Left ventricle myocardium inferior (tissue), 1 donor: ENCODE results near the gene HVCN1. TPM values are rescaled to one million over a fixed set of nuclear protein-coding genes. Genes with fewer than 3 reads are reported as not detected.

ENCODE experiments used
- DNase-seq: peaks from one replicate; pipeline ENCODE4 v3.0.0-alpha.2; 2020
- H3K27ac ChIP-seq: fragments of 200-600 bp; replicated peaks from 2 replicates; pipeline ENCODE4 v1.8.0; 2021
- H3K27me3 ChIP-seq: fragments of 200-600 bp; 2 replicates; pipeline ENCODE4 v1.8.0; 2021; ENCODE audit warnings: low read depth
- H3K36me3 ChIP-seq: fragments of 200-600 bp; 2 replicates; pipeline ENCODE4 v1.8.0; 2021
- H3K4me1 ChIP-seq: fragments of 200-600 bp; 2 replicates; pipeline ENCODE4 v1.8.0; 2021
- H3K4me3 ChIP-seq: fragments of 200-600 bp; 2 replicates; pipeline ENCODE4 v1.8.0; 2021; ENCODE audit warnings: mild to moderate bottlenecking, moderate library complexity
- H3K9me3 ChIP-seq: fragments of 200-600 bp; replicated peaks from 2 replicates; pipeline ENCODE4 v1.8.0; 2021
- intact Hi-C: fragments of 100-400 bp; cut with micrococcal nuclease; formaldehyde crosslinking; loops from one replicate; pipeline ENCODE4 v1.11.0; 2022
- total RNA-seq: library from RNA; stranded (reverse); fragmentation: NEBNext Ultra II Directional; extraction: Animal tissue kit (Norgen Biotek cat#: 25700); gene quantifications from one replicate; pipeline ENCODE4 v1.2.1, GENCODE V29; 2021
- TF ChIP-seq, protein P1 (sequence below): fragments of 200-600 bp; IDR thresholded peaks from 2 replicates; pipeline ENCODE4 v1.8.0; 2021; ENCODE audit warnings: antibody characterized with exemption, mild to moderate bottlenecking, borderline replicate concordance
- donor health status: DM: no; HTN: yes; CAD: no; lungs with severe emphysema.

HVCN1 gene
- total RNA-seq, 1 donor from 2014 or later = 11.5 TPM

DNA sequence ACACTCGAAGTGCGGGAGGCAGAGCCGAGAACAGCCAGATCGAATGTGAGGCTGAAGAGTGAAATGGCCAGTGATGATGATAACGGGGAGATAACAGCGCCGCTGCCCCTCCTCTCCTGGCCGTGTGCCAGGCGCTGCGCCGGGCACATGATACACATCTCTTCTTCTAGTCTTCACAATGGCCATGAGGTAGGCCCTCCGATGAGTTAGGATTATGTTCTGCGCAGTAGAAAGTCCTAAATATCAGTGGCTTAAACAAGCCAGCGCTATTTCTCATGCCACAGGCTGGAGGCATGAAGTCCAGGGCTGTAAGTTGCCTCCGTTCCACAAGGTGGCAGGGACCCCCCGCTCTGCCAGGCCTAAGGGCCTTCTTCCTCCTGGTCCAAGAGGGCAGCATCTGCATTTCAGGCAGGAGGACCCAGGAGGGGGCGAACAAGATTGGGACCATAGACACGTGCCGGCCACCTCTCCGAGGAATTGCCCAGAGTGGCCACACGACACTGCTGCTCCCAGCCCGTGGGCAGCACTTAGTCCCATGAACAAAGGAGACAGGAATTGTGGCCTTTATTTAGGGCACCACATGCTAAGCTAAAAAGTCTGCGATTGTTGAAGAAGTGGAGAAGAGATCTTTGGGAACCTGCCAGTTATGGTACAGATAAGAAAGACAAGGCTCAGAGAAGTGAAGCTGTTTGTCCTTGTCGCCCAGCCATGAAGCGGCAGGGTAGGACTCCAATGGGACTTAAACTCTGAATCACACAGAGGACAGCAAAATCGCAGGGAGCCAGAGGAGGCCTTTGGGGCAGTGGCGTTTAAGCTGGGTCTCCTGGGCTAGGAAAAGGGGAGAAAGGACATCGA lies 10.9 kb upstream of the HVCN1 start:
- Histone ChIP-seq H3K9me3 (no peaks in the 10 kb centered on the region), H3K4me3 (peak overlapping the region; percentile 45), H3K27me3 (no peaks in the 10 kb centered on the region), H3K36me3 (no peaks in the 10 kb centered on the region), H3K4me1 (peaks cover 25% of the 10 kb centered on the region), H3K27ac (peak overlapping the region; percentile 73)
- intact Hi-C loops = no loop called here
- DNase-seq = no peak
- TF ChIP-seq, protein P1, sequence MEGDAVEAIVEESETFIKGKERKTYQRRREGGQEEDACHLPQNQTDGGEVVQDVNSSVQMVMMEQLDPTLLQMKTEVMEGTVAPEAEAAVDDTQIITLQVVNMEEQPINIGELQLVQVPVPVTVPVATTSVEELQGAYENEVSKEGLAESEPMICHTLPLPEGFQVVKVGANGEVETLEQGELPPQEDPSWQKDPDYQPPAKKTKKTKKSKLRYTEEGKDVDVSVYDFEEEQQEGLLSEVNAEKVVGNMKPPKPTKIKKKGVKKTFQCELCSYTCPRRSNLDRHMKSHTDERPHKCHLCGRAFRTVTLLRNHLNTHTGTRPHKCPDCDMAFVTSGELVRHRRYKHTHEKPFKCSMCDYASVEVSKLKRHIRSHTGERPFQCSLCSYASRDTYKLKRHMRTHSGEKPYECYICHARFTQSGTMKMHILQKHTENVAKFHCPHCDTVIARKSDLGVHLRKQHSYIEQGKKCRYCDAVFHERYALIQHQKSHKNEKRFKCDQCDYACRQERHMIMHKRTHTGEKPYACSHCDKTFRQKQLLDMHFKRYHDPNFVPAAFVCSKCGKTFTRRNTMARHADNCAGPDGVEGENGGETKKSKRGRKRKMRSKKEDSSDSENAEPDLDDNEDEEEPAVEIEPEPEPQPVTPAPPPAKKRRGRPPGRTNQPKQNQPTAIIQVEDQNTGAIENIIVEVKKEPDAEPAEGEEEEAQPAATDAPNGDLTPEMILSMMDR = peak; percentile 36

DNA sequence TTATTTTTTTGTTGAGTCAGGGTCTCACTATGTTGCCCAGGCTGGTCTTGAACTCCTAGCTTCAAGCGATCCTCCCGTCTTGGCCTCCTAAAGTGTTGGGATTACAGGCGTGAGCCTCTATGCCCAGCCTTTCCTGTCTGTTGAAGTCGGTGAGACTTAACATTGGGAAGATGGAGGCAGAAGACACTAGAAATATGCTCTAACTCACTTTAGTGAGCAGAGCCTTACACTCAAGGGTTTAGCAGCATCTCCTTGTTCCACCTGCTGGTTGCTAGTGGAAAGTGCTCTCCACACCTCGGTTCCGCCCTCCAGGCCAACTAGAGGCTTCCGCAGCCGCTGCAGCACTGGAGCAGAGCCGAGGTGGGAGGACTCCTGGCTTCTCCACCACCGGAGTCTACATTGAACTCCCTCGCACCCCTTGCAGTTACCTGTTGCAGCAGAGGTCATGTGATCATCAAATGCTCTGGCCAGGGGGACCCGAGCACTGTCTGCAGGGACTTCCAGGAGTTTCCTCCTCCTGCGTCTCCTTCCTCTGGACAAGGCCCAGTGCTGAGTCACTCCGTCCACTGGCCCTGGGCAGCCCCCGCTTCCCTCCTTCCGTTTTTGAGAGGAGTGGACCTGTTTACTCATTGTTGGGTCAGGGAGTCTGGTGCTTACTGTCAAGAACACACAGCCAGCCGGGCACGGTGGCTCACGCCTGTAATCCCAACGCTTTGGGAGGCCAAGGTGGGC lies 9.4 kb upstream of the HVCN1 start:
- no peaks in the 10 kb centered on the region for H3K36me3 ChIP-seq
- H3K4me3 ChIP-seq = peak overlapping the region; percentile 45
- peaks cover 31% of the 10 kb centered on the region for H3K4me1 ChIP-seq
- peak; percentile 77 for DNase-seq
- intact Hi-C loops = no loop called here
- H3K27me3 ChIP-seq = no peaks in the 10 kb centered on the region
- TF ChIP-seq, protein P1 = peak; percentile 87
- peak overlapping the region; percentile 73 for H3K27ac ChIP-seq
- no peaks in the 10 kb centered on the region for H3K9me3 ChIP-seq

DNA sequence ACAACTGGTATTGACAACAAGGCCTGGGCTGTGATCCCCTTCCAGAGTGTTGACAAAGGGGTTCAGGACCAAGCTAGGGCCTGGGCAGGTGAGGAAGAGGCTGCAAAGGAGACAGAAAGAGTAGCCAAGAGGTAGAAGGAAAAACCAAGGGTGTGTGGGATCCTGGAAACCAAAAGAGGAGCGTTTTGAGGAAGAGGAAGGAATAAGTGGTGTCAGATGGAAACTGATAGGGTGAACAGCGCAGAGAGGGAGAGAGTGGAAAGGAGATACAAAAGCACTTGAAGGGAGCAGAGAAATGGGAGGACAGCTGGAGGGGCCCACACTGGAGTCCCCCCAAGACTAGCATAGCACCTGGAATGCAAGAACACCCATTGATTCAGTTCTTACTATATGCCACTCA lies 8.3 kb upstream of the HVCN1 start:
- Histone ChIP-seq H3K4me1 (peaks cover 31% of the 10 kb centered on the region), H3K27ac (no peak overlapping the region), H3K36me3 (no peaks in the 10 kb centered on the region), H3K9me3 (no peaks in the 10 kb centered on the region), H3K27me3 (no peaks in the 10 kb centered on the region), H3K4me3 (no peak overlapping the region)
- intact Hi-C loops = no loop called here
- TF ChIP-seq, protein P1 = no peak
- DNase-seq = no peak

DNA sequence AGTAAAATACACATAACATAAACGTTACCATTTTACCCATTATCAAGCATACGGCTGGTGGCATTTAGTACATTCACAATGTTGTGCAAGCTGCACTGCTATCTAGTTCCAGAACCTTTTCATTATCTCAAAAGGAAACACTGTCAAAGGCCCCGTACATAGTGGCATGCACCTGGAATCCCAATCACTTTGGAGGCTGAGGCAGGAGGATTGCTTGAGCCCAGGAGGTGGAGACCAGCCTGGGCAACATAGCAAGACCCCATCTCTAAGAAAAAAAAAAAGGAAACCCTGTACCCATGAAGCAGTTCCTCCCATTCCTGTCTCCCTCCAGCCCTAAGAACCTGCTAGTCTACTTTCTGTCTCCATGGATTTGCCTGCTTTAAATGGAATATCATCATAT lies 7.4 kb upstream of the HVCN1 start:
- no peaks in the 10 kb centered on the region for H3K27me3 ChIP-seq
- intact Hi-C loops = no loop called here
- H3K9me3 ChIP-seq = no peaks in the 10 kb centered on the region
- TF ChIP-seq, protein P1 = no peak
- peaks cover 31% of the 10 kb centered on the region for H3K4me1 ChIP-seq
- H3K4me3 ChIP-seq = no peak overlapping the region
- no peaks in the 10 kb centered on the region for H3K36me3 ChIP-seq
- DNase-seq = no peak
- no peak overlapping the region for H3K27ac ChIP-seq

DNA sequence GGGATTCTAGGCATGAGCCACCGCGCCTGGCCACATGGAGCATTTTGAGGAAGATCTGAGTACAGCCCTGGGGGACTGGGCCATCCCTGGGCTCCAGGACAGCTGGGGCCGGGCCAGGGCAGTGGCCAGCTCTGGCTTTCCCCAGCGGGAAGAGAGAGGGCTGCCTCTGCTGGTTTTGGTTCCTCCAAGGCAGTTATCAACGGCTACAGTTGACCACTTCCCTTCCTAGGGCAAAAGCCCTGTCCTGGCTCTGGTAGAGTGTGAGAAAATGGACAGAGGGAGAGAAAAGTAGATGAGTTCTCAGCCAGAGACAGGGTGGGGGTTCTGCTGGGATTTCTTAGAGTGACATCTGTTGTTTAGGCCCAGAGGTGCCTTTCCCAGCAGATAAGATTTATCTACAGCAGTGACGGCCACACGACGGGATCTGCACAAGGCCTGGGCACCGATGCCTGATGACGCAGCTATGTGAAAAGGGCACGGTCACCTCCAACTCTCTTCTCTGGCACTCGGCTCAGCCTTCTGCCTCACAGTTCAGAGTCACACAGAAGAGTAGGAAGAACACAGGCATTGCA lies 5.5 kb upstream of the HVCN1 start:
- intact Hi-C loops = no loop called here
- peak; percentile 66 for DNase-seq
- peaks cover 34% of the 10 kb centered on the region for H3K4me1 ChIP-seq
- no peaks in the 10 kb centered on the region for H3K9me3 ChIP-seq
- TF ChIP-seq, protein P1 = no peak
- H3K4me3 ChIP-seq = no peak overlapping the region
- H3K27ac ChIP-seq = peak overlapping the region; percentile 82
- H3K36me3 ChIP-seq = no peaks in the 10 kb centered on the region
- H3K27me3 ChIP-seq = no peaks in the 10 kb centered on the region
